NCI-H82 (cell line): Measurements from ENCODE around the gene ACAD11.
"Not testable (repeated sequence)": the region's sequence is repeated elsewhere in the genome, so short reads cannot be mapped to it uniquely, and the experiment has no call there.

Source experiments
- DNase-seq: peaks from one replicate; lab custom pipeline; 2025; lab: John Stamatoyannopoulos, UW

The ACAD11 gene

DNA sequence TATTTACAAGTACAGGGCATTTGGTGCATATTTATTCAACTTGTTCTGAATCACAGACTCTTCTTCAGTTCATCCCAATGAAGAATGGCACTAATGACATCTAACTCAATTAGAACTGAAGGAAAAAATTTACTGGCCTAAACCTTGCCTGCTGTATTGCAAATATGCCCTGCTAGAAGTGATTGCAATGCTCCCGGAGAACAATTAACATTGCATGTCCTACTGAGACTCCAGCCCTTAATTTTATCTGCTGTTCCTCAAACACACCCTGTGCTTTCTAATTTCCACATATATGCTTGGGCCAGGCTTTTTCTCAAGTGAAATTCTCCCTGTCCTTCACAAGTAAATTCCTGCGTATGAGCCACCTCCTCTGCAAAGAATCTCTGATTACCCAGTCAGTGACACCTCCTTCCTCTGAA, 54.2 kb downstream of the ACAD11 start:
- no peak for DNase-seq

GRCh38 chr3:132600614-132601013, 59.0 kb downstream of the ACAD11 start:
- DNase-seq, result not testable (repeated sequence)

GRCh38 chr3:132598181-132598580, 61.4 kb downstream of the ACAD11 start:
- DNase-seq, result no peak

GRCh38 chr3:132597660-132598059, 61.9 kb downstream of the ACAD11 start:
- DNase-seq, result no peak

DNA sequence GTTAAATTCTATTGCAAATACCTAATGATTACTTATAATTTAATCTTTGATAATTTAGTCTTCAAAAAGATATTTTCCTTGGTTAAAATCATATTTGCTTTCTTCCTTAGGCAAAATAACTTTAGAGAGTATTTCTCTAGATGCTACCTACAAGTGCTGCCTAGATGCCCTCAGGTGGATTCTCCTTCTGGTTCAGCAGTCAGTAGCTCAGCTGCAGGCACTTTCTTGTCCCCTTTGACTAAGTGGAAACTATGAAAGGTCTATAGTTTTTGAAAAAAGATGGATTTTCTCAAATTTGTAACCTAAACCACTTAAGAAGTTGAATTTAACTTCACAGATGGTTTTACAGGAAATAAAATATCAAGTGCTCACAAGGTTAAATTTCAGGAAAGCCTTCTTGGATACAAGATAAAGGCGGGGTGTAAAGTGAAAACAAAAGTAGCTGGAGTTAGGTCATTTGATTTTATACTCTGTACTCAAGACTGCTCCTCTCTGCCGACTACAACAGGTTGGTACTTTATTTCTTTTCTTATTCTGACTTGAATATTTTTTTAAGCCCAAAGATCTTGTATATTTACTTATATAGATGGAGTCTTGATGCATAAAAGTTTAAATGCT, 62.7 kb downstream of the ACAD11 start, which contains the start of gene ACKR4:
Gene ACKR4, plus strand, starts transcription at position 455 of the 618 bp plus-strand sequence. CDS start 3,128 bp downstream, outside the sequence.
- no peak for DNase-seq

DNA sequence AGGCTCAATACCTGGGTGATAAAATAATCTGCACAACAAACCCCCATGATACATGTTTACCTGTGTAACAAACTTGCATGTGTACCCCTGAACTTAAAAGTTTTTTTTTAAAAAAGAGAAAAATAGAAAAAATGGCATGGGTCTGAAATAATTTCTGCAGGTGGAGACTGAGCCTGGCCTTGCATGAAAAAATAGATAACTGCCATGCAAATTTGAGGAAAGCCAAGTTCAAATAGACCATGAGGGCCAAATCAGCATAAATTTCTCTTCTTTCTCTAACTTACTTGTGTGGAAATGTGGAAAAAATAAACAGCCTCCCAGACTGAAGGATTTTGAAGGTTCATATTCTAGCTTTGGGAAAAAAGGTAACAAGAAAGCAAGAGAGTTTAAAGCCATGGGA, 63.3 kb downstream of the ACAD11 start:
- no peak for DNase-seq

- DNase-seq, result no peak
Measured at GRCh38 chr3:132595014-132595413, 64.6 kb downstream of the ACAD11 start.

DNA sequence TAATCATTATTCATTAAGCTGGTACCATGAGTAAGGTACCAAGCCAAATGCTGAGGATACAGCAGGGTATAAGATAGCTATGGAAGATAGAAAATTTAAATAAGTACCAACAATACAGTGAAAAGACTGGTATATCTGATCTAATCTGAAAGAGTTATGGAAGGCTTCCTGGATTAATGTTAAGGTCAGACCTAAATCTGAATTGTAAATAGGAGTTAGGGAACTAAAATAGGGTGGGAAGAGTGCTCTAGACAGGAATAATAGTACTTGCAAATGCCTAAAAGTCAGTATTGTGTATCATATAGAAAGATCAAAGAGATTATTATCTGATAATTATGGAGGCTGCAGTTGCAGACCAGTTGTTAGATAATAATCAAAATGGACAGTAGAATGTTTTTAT, 65.1 kb downstream of the ACAD11 start:
- no peak for DNase-seq

GRCh38 chr3:132593947-132594323, 65.7 kb downstream of the ACAD11 start:
- no peak for DNase-seq

GRCh38 chr3:132593241-132593946, 66.2 kb downstream of the ACAD11 start:
- DNase-seq, result no peak

DNA sequence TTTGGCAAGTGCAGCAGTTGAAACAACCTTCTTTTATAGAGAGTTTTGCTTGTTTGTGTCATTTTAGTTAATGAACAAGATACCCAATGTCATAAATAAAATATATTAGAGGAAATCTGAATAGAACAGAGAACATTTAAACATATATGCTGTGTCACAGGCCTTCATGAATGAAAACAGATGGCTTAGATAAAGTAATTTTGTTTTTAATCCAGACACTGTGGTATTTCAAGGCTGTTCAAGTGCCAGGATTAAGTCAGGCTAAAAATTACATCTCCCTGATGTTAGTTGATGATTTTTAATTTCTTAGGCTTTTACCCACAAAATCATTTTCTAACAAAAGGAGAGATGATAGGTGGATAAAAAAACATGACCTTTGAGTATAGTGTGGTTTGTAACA, 67.4 kb downstream of the ACAD11 start:
- peak; percentile 36 for DNase-seq

- DNase-seq, result no peak
Measured at GRCh38 chr3:132587401-132587800, 72.2 kb downstream of the ACAD11 start.

GRCh38 chr3:132573797-132574211, 85.8 kb downstream of the ACAD11 start:
- no peak for DNase-seq

GRCh38 chr3:132570016-132570415, 89.6 kb downstream of the ACAD11 start:
- no peak for DNase-seq

DNA sequence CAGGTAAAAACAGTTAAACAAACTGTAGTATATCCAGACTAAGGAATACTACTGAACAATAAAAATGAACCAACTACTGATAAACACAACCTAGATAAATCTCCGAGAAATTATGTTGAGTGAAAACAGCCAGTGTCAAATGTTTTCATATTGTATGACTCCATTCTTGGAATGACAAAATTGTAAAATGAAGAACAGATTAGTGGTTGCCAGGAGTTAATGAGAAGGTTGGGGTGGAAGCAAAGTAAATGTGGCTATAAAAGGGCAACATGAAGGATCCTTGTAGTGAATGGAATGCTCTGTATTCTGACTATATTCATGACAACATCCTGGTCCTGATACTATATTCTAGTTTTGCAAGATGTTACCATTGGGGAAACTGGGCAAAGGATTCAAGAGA, 90.0 kb downstream of the ACAD11 start:
- no peak for DNase-seq

DNA sequence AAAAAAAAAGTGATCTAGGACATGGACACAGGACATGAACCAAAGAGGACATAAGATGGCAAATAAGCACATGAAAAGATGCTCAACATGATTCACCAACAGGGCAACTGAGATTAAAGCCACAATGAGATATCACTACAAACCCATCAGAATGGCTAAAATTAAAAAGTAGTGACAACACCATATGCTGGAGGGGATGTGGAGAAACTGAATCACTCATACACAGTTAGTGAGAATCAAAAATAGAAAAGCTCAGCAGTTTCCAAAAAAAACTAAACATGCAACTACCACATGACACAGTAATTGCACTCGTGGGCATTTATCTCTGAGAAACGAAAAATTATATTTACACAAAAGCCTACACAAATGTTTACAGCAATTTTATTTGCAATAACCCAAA, 90.5 kb downstream of the ACAD11 start:
- DNase-seq, result no peak

GRCh38 chr3:132568422-132568821, 91.2 kb downstream of the ACAD11 start:
- DNase-seq, result no peak

DNA sequence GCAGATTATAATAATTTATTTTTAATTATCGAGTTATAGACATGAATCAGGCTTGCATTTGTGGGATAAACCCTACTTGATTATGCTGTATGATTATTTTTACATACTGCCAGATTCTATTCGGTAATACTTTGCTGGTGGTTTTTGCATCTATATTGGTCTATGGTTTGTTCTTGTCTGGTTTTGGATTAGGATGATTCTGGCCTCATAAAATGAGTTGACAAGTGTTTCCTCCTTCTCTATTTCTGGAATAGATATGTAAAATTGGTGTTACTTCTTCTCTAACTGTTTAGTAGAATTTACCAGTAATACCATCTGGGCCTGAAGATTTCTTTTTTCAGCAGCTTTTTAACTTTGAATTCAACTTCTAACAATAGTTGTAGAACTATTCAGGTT, 95.5 kb downstream of the ACAD11 start:
- no peak for DNase-seq

DNA sequence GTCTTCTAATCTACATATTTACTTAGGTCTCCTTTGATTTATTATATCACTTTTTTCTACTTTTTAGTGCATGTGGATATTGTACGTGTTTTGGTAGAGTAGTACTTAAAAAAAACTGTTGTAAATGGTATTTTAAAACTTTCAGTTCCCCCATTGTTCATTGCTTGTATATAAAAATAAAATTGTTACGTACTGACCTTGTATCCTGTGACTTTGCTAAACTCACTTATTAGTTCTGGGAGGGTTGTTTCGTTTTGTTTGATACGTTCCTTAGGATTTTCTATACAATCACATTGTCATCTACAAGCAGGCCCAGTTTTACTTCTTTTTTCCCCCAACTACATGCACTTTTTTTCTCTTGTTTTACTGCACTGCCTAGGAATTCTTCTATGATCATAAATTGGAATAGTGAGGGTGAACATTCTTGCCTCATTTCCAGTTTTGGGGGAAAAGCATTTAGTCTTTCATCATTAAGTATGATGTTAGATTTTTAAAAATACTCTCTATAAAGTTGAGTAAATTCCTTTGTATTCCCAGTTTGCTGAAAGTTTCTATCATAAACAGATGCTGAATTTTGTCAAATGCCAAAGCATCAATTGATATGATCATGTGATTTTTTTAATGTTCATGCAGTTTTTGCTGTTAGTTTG, 96.1 kb downstream of the ACAD11 start:
- no peak for DNase-seq

DNA sequence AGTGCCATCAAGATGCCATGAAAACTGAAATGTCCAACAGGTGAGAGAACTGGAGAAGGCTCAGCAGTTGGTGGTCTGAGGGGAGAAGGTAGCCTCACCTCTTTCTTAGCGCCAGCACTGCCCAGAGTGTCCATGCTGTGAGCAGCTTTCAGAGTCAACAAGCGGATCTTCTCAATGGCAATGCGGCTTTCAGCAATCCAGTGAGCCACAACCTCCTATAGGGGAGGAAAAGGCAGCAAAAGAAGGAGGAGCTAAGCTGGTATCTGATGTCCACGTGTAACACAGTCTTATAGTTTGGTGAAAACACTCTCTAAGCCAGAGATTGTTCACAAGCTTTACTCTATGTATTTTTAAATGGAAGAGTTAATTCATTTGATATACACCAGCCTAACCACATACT, 98.6 kb downstream of the ACAD11 start:
- no peak for DNase-seq

GRCh38 chr3:132556508-132557159, 103.0 kb downstream of the ACAD11 start:
- peak; percentile 44 for DNase-seq

DNA sequence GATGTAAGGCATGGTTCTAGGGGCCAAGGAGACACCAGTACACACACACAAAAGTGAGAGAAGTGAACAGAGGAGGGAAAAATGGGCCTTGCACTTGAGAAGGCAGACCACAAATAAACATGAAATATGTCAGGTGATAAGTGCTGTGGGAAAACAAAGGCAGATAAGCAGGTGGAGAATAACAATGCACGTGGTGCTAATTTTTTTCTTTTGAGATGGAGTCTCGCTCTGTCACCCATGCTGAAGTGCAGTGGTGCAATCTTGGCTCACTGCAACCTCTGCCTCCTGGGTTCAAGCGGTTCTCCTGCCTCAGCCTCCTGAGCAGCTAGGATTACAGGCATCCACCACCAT, 103.6 kb downstream of the ACAD11 start:
- DNase-seq, result not testable (repeated sequence)
